ENCODE data around the gene IDI1.

DNA sequence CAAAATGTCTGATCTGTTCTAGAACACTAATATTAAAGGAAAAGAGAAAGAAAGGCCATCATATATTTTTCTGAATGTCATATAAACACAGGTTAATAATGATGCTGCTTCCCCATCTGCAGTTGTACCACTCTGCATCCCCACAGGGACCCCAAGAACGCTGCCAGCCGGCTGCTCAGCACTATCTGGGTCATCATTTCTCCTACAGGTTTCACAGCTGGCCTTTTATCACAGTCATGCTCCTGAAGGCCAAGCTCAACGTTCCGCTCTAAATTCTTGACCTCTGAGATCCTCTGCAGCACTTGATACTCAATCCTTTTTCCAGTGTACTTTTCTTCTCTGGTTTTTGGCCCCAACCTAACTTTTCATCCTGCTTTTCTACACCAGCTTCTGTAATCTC is 4.8 kb downstream of the IDI1 start:
- TF ChIP-seq EZH2 (IDR thresholded peaks at IDR 0.05) (no peak), POLR2AphosphoS5 (IDR thresholded peaks at IDR 0.05; ENCODE audit: borderline replicate concordance, low read depth, low read length) (no peak)
